ENCODE results near the gene DEFB113.

The DEFB113 gene

DNA sequence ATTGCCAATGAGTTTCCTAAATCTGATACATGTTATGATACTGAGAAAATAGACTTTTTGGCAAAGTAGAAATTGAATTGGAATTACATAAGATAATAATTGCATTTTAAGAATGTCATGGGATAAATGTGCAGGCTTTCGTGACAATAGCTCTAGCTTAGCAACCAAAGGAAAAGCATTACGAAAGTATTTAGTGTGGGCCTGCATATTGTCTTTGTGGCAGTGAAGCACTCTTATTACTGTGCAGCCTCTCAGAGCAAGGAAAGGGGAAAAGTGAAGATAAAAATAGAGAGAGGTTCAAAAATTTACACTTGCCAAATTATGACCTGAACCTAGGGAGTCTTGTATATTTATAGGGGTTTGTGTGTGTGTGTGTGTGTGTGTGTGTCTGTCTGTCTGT, 12.6 kb upstream of the DEFB113 start:
- TF ChIP-seq, protein P1, sequence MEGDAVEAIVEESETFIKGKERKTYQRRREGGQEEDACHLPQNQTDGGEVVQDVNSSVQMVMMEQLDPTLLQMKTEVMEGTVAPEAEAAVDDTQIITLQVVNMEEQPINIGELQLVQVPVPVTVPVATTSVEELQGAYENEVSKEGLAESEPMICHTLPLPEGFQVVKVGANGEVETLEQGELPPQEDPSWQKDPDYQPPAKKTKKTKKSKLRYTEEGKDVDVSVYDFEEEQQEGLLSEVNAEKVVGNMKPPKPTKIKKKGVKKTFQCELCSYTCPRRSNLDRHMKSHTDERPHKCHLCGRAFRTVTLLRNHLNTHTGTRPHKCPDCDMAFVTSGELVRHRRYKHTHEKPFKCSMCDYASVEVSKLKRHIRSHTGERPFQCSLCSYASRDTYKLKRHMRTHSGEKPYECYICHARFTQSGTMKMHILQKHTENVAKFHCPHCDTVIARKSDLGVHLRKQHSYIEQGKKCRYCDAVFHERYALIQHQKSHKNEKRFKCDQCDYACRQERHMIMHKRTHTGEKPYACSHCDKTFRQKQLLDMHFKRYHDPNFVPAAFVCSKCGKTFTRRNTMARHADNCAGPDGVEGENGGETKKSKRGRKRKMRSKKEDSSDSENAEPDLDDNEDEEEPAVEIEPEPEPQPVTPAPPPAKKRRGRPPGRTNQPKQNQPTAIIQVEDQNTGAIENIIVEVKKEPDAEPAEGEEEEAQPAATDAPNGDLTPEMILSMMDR (IDR thresholded peaks at IDR 0.05; ENCODE audit: control insufficient read depth, extremely low read depth, insufficient read depth): no peak
- DNase-seq (ENCODE audit: low read depth): no peak
- H3K4me3 ChIP-seq (ENCODE audit: low read depth, low read length): no peak overlapping the region

DNA sequence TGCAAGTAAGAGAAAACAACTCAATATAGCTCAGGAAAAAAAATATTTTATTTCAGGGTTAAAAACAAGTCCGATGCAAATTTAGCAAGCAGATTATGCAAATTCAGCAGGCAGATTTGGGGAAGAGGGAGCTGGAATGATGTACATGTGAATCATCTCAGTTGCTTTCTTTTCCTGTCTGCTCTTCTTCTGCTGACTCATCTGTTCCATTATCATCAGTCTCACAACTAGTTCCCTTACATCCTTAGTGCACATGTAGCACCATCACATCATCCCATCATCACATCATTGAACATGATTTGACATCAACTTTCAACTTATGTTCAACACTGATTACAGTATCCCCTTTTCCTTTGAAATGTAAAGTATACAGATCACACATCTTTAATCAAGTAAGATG, 11.5 kb upstream of the DEFB113 start:
- no peak for DNase-seq (ENCODE audit: low read depth)
- H3K4me3 ChIP-seq (ENCODE audit: low read depth, low read length): no peak overlapping the region
- TF ChIP-seq, protein P1 (IDR thresholded peaks at IDR 0.05; ENCODE audit: control insufficient read depth, extremely low read depth, insufficient read depth): no peak

DNA sequence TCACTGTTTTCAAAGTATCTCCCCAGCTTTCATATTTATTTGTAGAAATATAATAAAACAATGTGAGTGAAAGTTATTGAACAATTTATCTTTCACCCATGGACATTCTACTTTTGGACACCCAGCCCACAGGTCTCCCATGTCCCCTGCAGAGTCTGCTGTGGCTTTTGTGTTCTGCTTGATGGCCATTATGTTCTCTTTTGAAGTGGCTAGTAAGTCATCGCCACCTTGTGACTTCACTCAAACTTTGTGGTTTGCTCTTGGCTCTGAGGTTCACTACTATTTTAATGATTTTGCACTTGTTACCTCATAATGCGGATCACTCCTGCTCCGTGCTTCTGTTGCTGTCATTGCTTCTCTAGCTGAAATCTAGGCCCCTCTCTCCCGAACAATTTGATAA, 10.2 kb upstream of the DEFB113 start:
- no peak overlapping the region for H3K4me3 ChIP-seq (ENCODE audit: low read depth, low read length)
- TF ChIP-seq, protein P1 (IDR thresholded peaks at IDR 0.05; ENCODE audit: control insufficient read depth, extremely low read depth, insufficient read depth): no peak
- DNase-seq (ENCODE audit: low read depth): no peak

DNA sequence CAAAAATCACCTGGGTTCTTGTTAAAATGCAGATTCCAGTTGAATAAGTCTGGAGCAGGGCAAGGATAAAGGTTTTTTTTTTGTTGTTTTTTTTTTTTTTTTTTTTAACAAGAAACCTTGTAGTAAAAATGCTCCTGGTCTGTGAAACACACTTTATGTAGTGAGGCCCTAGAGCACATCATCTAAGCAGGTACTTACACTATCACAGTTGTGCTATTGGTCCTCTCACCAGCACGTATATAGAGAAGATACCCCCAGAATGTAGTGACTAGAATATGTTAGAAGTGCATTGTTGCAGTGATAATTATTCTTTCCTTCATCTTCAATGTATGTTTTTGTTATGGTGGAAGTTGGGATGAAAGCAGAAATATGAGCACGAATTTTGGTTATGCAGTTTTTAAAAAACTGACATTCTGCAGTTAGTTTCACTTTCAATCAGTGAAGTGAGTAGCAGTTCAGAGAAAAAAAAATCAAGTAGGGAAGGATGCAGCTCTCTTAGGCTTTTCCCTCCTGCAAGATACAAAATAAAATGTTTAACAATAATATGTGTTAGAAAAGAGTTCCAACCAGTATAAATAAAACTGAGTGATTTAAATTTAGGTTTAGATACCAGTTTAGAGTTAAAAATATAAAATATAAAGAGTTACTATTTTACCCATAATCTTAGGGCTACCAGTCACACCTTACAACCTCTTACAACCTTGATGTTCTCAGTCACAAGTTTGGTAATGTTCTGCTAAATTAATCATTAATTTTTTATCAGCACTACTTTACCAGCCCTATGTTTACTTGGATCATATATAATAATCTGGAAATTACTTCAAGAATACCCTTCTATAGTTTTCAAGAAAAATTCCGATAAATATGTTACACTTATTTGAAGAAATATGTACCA, 9.2 kb upstream of the DEFB113 start:
- no peak for DNase-seq (ENCODE audit: low read depth)
- H3K4me3 ChIP-seq (ENCODE audit: low read depth, low read length): peak overlapping the region; percentile 8; the same call in 1 of the 2 replicates
- TF ChIP-seq, protein P1 (IDR thresholded peaks at IDR 0.05; ENCODE audit: control insufficient read depth, extremely low read depth, insufficient read depth): no peak

DNA sequence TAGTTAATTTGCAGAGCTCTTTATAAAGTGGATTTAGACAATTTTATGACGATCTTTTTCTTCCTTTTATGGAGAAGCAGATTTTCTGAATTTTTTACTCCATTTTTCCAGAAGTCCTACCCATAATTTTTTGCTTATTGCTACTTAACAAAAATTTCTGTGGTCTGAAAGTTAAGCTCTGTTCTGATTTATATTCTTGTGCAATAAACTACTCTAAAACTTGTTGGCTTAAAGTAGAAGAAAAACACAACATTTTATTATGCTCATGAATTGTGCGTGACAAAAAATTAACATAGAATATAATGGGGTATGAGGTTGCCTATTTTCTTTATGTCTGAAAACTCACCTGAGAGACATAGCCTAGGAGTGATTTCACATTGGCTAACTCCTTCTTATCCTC, 2.6 kb downstream of the DEFB113 start:
- H3K4me3 ChIP-seq (ENCODE audit: low read depth, low read length): no peak overlapping the region
- DNase-seq (ENCODE audit: low read depth): no peak
- TF ChIP-seq, protein P1 (IDR thresholded peaks at IDR 0.05; ENCODE audit: control insufficient read depth, extremely low read depth, insufficient read depth): no peak

DNA sequence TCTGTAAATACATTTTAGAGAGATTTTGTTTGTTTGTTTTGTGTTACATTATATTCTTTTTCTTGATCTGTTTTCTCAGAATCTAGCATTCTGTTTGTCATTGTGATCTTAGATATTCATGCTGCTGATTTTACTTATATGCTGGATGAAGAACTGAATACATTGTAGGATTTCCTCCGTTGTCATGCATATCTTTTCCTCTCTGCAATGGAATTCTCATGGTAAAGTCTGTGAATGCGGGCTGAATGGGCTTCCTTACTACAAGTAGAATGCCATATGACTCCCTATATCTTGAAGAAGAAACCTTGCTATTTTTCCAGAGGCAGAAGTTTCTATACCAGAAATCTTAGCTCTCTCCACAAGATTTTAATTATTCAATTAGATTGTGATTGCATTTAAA, 3.1 kb downstream of the DEFB113 start:
- TF ChIP-seq, protein P1 (IDR thresholded peaks at IDR 0.05; ENCODE audit: control insufficient read depth, extremely low read depth, insufficient read depth): no peak
- no peak for DNase-seq (ENCODE audit: low read depth)
- no peak overlapping the region for H3K4me3 ChIP-seq (ENCODE audit: low read depth, low read length)

DNA sequence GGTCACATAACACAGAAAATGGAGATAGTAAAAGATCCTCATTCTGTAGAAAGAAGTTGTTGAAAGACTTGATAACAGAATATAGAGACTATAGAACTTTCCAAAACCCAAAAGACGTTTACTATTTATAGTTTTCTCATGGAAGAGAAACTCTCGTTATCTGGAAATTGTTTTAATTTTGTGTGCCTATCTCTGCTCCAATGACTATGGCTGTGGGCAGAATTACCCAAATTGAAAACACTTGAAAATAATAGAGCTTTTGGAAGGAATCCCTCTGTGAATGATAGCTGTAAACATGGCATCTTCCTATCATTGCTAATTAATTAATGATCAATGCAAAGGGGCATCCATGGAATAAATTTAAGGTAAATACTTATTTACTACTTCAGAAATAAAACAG, 5.4 kb downstream of the DEFB113 start, which contains the start of gene DEFB114:
Gene DEFB114, minus strand, starts transcription at position 101 of the 400 bp plus-strand sequence. Its CDS starts 59 bp downstream, at position 42.
- no peak for DNase-seq (ENCODE audit: low read depth)
- TF ChIP-seq, protein P1 (IDR thresholded peaks at IDR 0.05; ENCODE audit: control insufficient read depth, extremely low read depth, insufficient read depth): no peak
- H3K4me3 ChIP-seq (ENCODE audit: low read depth, low read length): no peak within 1 kb of the TSS

All from LNCaP clone FGC (cell line).